Measurements from ENCODE around the gene COG7. TPM values are rescaled to one million over a fixed set of nuclear protein-coding genes. Genes with fewer than 3 reads are reported as not detected.
A peak's percentile ranks its signal among the peaks of the same experiment; 100 is the strongest.

The COG7 gene
- total RNA-seq, 4 donors from 2014 or later, result 17.5 to 22.6 (median 18.0) TPM

- 89 to 93% methylated on average over 14 of the region's 14 CpGs for WGBS, 2 donors
- TF ChIP-seq CTCF (IDR thresholded peaks at IDR 0.05) (no peak), POLR2A (IDR thresholded peaks at IDR 0.05) (no peak)
Measured at GRCh38 chr16:23482778-23483177, 29.8 kb upstream of the COG7 start.

GRCh38 chr16:23480257-23480656 is 27.3 kb upstream of the COG7 start:
- 89 to 92% methylated on average over 4 of the region's 4 CpGs for WGBS, 2 donors
- TF ChIP-seq POLR2A (IDR thresholded peaks at IDR 0.05), result no peak
- TF ChIP-seq CTCF (IDR thresholded peaks at IDR 0.05), result no peak
- no peak for DNase-seq (ENCODE audit: low spot score in 2 of 2)
- no peak overlapping the region for H3K4me3 ChIP-seq (ENCODE audit: low read depth, poor library complexity, severe bottlenecking)
- intact Hi-C loops (cut with DNase I; ENCODE audit: low total_unique reads), result no loop called here

More at GRCh38 chr16:23482778-23483177, 29.8 kb upstream of the COG7 start:
- intact Hi-C loops (cut with DNase I; ENCODE audit: low total_unique reads), result no loop called here
- DNase-seq (ENCODE audit: low spot score in 2 of 2), result no peak
- H3K4me3 ChIP-seq (ENCODE audit: low read depth, poor library complexity, severe bottlenecking), result no peak overlapping the region

GRCh38 chr16:23479138-23479537 is 26.1 kb upstream of the COG7 start:
- intact Hi-C loops (cut with DNase I; ENCODE audit: low total_unique reads), result no loop called here
- H3K4me3 ChIP-seq (ENCODE audit: low read depth, poor library complexity, severe bottlenecking), result no peak overlapping the region
- 94 to 98% methylated on average over 3 of the region's 3 CpGs for WGBS, 2 donors
- no peak for TF ChIP-seq POLR2A (IDR thresholded peaks at IDR 0.05)
- TF ChIP-seq CTCF (IDR thresholded peaks at IDR 0.05), result no peak
- no peak for DNase-seq (ENCODE audit: low spot score in 2 of 2)

- TF ChIP-seq CTCF (IDR thresholded peaks at IDR 0.05), result no peak
- no peak for TF ChIP-seq POLR2A (IDR thresholded peaks at IDR 0.05)
- intact Hi-C loops (cut with DNase I; ENCODE audit: low total_unique reads), result no loop called here
- H3K4me3 ChIP-seq (ENCODE audit: low read depth, poor library complexity, severe bottlenecking), result no peak overlapping the region
- DNase-seq (ENCODE audit: low spot score in 2 of 2), result no peak
- 100% methylated on average over 3 of the region's 3 CpGs for WGBS, 2 donors
Measured at GRCh38 chr16:23478566-23478965, 25.6 kb upstream of the COG7 start.

- 97 to 98% methylated on average over 1 of the region's 1 CpG for WGBS, 2 donors
- no peak overlapping the region for H3K4me3 ChIP-seq (ENCODE audit: low read depth, poor library complexity, severe bottlenecking)
- DNase-seq (ENCODE audit: low spot score in 2 of 2), result no peak
- intact Hi-C loops (cut with DNase I; ENCODE audit: low total_unique reads), result no loop called here
- TF ChIP-seq CTCF (IDR thresholded peaks at IDR 0.05) (no peak), POLR2A (IDR thresholded peaks at IDR 0.05) (no peak)
Measured at GRCh38 chr16:23476289-23476688, 23.3 kb upstream of the COG7 start.

- WGBS, 2 donors, result 41 to 54% methylated on average over 6 of the region's 6 CpGs
- H3K4me3 ChIP-seq (ENCODE audit: low read depth, poor library complexity, severe bottlenecking), result no peak overlapping the region
- no peak for TF ChIP-seq CTCF (IDR thresholded peaks at IDR 0.05)
- peak in 1 of 2 donors; percentile 47 for DNase-seq (ENCODE audit: low spot score in 2 of 2)
- intact Hi-C loops (cut with DNase I; ENCODE audit: low total_unique reads), result no loop called here
Measured at GRCh38 chr16:23469814-23470213, 16.8 kb upstream of the COG7 start.
